ENCODE measurements around the gene LIPK.

The LIPK gene

GRCh38 chr10:88742448-88742847, 36.4 kb downstream of the LIPK start:
- Histone ChIP-seq H3K36me3 (replicated peaks) (no peaks in the 10 kb centered on the region), H3K27ac (no peak overlapping the region), H3K4me3 (ENCODE audit: low read depth, low read length) (no peak overlapping the region), H3K27me3 (replicated peaks) (no peaks in the 10 kb centered on the region)
- DNase-seq: no peak
- TF ChIP-seq, protein P1, sequence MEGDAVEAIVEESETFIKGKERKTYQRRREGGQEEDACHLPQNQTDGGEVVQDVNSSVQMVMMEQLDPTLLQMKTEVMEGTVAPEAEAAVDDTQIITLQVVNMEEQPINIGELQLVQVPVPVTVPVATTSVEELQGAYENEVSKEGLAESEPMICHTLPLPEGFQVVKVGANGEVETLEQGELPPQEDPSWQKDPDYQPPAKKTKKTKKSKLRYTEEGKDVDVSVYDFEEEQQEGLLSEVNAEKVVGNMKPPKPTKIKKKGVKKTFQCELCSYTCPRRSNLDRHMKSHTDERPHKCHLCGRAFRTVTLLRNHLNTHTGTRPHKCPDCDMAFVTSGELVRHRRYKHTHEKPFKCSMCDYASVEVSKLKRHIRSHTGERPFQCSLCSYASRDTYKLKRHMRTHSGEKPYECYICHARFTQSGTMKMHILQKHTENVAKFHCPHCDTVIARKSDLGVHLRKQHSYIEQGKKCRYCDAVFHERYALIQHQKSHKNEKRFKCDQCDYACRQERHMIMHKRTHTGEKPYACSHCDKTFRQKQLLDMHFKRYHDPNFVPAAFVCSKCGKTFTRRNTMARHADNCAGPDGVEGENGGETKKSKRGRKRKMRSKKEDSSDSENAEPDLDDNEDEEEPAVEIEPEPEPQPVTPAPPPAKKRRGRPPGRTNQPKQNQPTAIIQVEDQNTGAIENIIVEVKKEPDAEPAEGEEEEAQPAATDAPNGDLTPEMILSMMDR (IDR thresholded peaks at IDR 0.05; ENCODE audit: low read depth, low read length, missing control alignments): no peak
- in situ Hi-C loops (cut with HindIII; ENCODE audit: low pct_ligation_motif_present, low sequenced_read_pairs): no loop called here

- in situ Hi-C loops (cut with HindIII; ENCODE audit: low pct_ligation_motif_present, low sequenced_read_pairs): no loop called here
- H3K27ac ChIP-seq: no peak overlapping the region
- DNase-seq: no peak
- H3K27me3 ChIP-seq (replicated peaks): no peaks in the 10 kb centered on the region
- TF ChIP-seq, protein P1 (IDR thresholded peaks at IDR 0.05; ENCODE audit: low read depth, low read length, missing control alignments): no peak
- no peaks in the 10 kb centered on the region for H3K36me3 ChIP-seq (replicated peaks)
- no peak overlapping the region for H3K4me3 ChIP-seq (ENCODE audit: low read depth, low read length)
These were observed 38.0 kb downstream of the LIPK start for GRCh38 chr10:88744002-88744401.

DNA sequence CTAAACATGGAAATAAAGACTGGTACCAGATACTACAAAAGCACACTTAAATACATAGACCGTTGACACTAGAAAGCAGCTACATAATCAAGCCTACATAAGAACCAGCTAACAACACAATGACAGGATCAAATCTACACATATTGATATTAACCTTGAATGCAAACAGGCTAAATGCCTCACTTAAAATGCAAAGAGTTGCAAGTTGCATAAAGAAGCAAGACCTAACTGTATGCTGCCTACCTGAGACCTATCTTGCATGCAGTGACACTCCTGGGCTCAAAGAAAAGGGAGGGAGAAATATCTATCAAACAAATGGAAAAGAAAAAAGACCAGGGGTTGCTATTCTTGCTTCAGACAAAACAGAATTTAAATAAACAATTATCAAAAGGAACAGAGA, 39.6 kb downstream of the LIPK start:
- DNase-seq: no peak
- TF ChIP-seq, protein P1 (IDR thresholded peaks at IDR 0.05; ENCODE audit: low read depth, low read length, missing control alignments): no peak
- Histone ChIP-seq H3K27ac (no peak overlapping the region), H3K36me3 (replicated peaks) (no peaks in the 10 kb centered on the region), H3K27me3 (replicated peaks) (no peaks in the 10 kb centered on the region), H3K4me3 (ENCODE audit: low read depth, low read length) (no peak overlapping the region)
- in situ Hi-C loops (cut with HindIII; ENCODE audit: low pct_ligation_motif_present, low sequenced_read_pairs): no loop called here

DNA sequence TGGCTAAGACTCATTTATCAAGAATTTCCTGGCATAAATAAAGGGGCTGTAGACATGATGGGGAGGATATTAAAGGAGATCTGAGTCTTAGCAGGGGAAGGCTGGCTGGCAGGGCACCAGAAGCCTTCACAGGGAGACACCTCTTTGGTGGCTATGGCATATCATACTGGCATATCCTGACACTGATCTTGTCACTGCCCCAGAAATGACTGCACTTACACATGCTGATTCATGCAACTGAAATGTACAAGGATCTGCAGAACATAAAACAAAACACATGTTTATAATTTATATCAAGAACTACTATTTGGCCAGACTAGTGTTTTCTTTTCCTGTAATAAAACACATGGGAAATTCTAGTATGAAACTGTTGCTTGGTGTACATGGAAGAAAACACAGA, 48.2 kb downstream of the LIPK start:
- peak; percentile 53 for DNase-seq
- Histone ChIP-seq H3K36me3 (replicated peaks) (no peaks in the 10 kb centered on the region), H3K27ac (no peak overlapping the region), H3K27me3 (replicated peaks) (no peaks in the 10 kb centered on the region), H3K4me3 (ENCODE audit: low read depth, low read length) (no peak overlapping the region)
- in situ Hi-C loops (cut with HindIII; ENCODE audit: low pct_ligation_motif_present, low sequenced_read_pairs): no loop called here
- TF ChIP-seq, protein P1 (IDR thresholded peaks at IDR 0.05; ENCODE audit: low read depth, low read length, missing control alignments): no peak

GRCh38 chr10:88755753-88756152, 49.7 kb downstream of the LIPK start:
- Histone ChIP-seq H3K27me3 (replicated peaks) (no peaks in the 10 kb centered on the region), H3K36me3 (replicated peaks) (no peaks in the 10 kb centered on the region), H3K4me3 (ENCODE audit: low read depth, low read length) (no peak overlapping the region), H3K27ac (no peak overlapping the region)
- TF ChIP-seq, protein P1 (IDR thresholded peaks at IDR 0.05; ENCODE audit: low read depth, low read length, missing control alignments): no peak
- DNase-seq: no peak
- in situ Hi-C loops (cut with HindIII; ENCODE audit: low pct_ligation_motif_present, low sequenced_read_pairs): no loop called here

DNA sequence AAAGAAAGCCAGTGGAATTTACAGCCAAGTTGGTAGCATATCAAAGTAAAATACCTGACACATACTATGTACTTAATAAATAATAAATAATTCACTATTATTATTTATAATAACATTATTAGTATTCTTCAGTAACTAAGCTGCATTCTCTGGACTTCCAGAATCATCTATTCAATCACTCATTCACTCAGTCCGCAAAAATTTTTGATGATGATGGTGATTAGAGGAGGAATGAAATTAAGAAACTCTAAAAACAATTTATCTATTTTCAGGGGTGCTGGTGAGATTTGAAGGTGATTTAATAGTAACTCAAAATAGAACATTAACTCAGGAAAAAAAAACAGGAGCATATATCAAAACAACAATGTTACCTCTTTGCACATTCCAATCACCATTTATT, 50.6 kb downstream of the LIPK start:
- H3K36me3 ChIP-seq (replicated peaks): no peaks in the 10 kb centered on the region
- H3K27me3 ChIP-seq (replicated peaks): no peaks in the 10 kb centered on the region
- H3K4me3 ChIP-seq (ENCODE audit: low read depth, low read length): no peak overlapping the region
- H3K27ac ChIP-seq: no peak overlapping the region
- TF ChIP-seq, protein P1 (IDR thresholded peaks at IDR 0.05; ENCODE audit: low read depth, low read length, missing control alignments): no peak
- in situ Hi-C loops (cut with HindIII; ENCODE audit: low pct_ligation_motif_present, low sequenced_read_pairs): no loop called here
- no peak for DNase-seq

Data from brain microvascular endothelial cell (primary cell).